Tibial nerve (tissue), 4 donors: Measurements from ENCODE around the gene GTF2A1L.

ENCODE experiments used
- EP300 ChIP-seq, 2 donors: sonication (generic); formaldehyde crosslinking; IDR thresholded peaks; one replicate each; pipeline ENCODE4 v1.6.1; 2017; ENCODE audit warnings: antibody characterized with exemption in 2 of 2, mild to moderate bottlenecking in 1 of 2
- POLR2A ChIP-seq, 2 donors: fragments of 450-650 bp; IDR thresholded peaks; one replicate each; pipeline ENCODE4 v1.6.1; 2017; ENCODE audit warnings: antibody characterized with exemption in 2 of 2, mild to moderate bottlenecking in 2 of 2, moderate library complexity in 2 of 2
- TF ChIP-seq, protein P1 (sequence below), 5 experiments: fragments of 200-600 bp in 3 of 5; fragments of 450-650 bp in 2 of 5; sonication (generic) in 3 of 5; IDR thresholded peaks; one replicate each; pipeline ENCODE4 v1.5.1; 2016 to 2019; ENCODE audit warnings: antibody characterized with exemption in 5 of 5, mild to moderate bottlenecking in 3 of 5, moderate library complexity in 2 of 5

DNA sequence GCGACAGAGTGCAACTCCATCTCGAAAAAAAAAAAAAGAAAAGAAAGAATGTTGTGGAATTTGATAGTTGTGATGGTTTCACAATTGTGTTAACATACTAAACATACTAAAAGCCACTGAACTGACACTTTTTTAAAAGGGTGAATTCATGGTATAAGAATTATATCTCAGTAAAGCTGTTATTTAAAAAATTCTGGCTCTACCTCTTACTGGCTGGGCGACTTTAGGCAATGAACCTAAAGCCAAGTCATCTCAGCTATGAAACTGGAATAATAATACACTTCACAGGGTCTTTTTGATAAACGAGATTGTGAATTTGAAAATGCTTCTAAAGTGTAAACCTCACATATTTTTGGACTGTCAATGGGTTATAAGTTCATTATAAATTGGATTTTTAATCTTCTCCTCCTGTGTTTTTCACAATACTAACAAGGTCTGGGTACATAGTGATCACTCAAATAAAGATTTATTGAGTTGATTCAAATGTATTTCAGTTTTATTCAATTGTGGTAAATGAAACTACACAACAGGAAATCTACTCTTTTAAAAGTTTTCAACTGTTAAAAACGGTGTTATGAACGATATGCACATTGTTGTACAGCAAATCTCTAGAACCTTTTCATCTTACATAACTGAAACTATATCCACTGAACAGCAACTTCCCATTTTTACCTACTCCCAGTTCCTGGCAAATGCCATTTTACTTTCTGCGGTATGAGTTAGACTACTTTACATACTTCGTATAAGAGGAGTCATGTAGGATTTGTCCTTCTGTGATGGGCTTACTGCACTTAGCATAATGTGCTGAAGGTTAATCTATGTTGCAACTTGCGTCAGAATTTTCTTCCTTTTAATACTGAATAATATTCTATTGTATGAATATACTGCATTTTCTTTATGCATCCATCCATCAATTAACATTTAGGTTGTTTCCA is 43.0 kb upstream of the GTF2A1L start:
- TF ChIP-seq, protein P1, sequence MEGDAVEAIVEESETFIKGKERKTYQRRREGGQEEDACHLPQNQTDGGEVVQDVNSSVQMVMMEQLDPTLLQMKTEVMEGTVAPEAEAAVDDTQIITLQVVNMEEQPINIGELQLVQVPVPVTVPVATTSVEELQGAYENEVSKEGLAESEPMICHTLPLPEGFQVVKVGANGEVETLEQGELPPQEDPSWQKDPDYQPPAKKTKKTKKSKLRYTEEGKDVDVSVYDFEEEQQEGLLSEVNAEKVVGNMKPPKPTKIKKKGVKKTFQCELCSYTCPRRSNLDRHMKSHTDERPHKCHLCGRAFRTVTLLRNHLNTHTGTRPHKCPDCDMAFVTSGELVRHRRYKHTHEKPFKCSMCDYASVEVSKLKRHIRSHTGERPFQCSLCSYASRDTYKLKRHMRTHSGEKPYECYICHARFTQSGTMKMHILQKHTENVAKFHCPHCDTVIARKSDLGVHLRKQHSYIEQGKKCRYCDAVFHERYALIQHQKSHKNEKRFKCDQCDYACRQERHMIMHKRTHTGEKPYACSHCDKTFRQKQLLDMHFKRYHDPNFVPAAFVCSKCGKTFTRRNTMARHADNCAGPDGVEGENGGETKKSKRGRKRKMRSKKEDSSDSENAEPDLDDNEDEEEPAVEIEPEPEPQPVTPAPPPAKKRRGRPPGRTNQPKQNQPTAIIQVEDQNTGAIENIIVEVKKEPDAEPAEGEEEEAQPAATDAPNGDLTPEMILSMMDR (IDR thresholded peaks at IDR 0.05): no peak
- no peak for TF ChIP-seq EP300 (IDR thresholded peaks at IDR 0.05)
- no peak for TF ChIP-seq POLR2A (IDR thresholded peaks at IDR 0.05)
